Stomach (tissue), 9 donors: Measurements from ENCODE around the gene PCP4L1. TPM values are rescaled to one million over a fixed set of nuclear protein-coding genes. Genes with fewer than 3 reads are reported as not detected.
"Not testable (repeated sequence)": the region's sequence is repeated elsewhere in the genome, so short reads cannot be mapped to it uniquely, and the experiment has no call there.

Experiments
- DNase-seq, 2 donors: peaks; one replicate each; pipeline versions ENCODE4 v3.0.0 to v3.0.0-alpha.2; 2013 to 2019
- H3K27ac ChIP-seq, 5 donors: fragments of 200-600 bp in 4 of 5; sonication (generic) in 4 of 5; one replicate each; pipeline ENCODE4 v1.5.1; 2013 to 2019; ENCODE audit warnings: mild to moderate bottlenecking in 1 of 5, moderate library complexity in 1 of 5
- H3K27me3 ChIP-seq, 3 donors: fragments of 200-600 bp; sonication (generic); one replicate each; pipeline ENCODE4 v1.5.1; 2017 to 2019; ENCODE audit warnings: mixed run types in 1 of 3
- H3K36me3 ChIP-seq, 4 donors: fragments of 200-600 bp; sonication (generic); 1 replicate in 3 of 4; 2 replicates in 1 of 4; pipeline ENCODE4 v1.5.1; 2016 to 2019
- H3K4me1 ChIP-seq, 4 donors: fragments of 200-600 bp; sonication (generic); one replicate each; pipeline ENCODE4 v1.5.1; 2016 to 2019
- H3K4me3 ChIP-seq, 4 donors: fragments of 200-600 bp; sonication (generic) in 3 of 4; one replicate each; pipeline ENCODE4 v1.5.1; 2016 to 2019; ENCODE audit warnings: mild to moderate bottlenecking in 1 of 4
- H3K9me3 ChIP-seq, 4 donors: fragments of 200-600 bp; sonication (generic); one replicate each; pipeline ENCODE4 v1.5.1; 2016 to 2019
- CTCF ChIP-seq, 7 experiments: fragments of 450-650 bp in 4 of 7; fragments of 200-600 bp in 3 of 7; sonication (generic) in 3 of 7; IDR thresholded peaks; one replicate each; pipeline ENCODE4 v1.5.1; 2016 to 2019; ENCODE audit warnings: antibody characterized with exemption in 7 of 7, control low read depth in 2 of 7, mild to moderate bottlenecking in 1 of 7
- EP300 ChIP-seq: sonication (generic); formaldehyde crosslinking; IDR thresholded peaks from one replicate; pipeline ENCODE4 v1.6.1; 2017; ENCODE audit warnings: antibody characterized with exemption
- POLR2A ChIP-seq, 4 donors: fragments of 450-650 bp; IDR thresholded peaks; one replicate each; pipeline ENCODE4 v1.6.1; 2016; ENCODE audit warnings: antibody characterized with exemption in 4 of 4, control low read depth in 2 of 4, mild to moderate bottlenecking in 1 of 4, moderate library complexity in 1 of 4
- POLR2AphosphoS5 ChIP-seq, 3 donors: sonication (generic); formaldehyde crosslinking; IDR thresholded peaks; one replicate each; pipeline ENCODE4 v1.6.1; 2016; ENCODE audit warnings: antibody characterized with exemption in 3 of 3
- WGBS, 5 donors: extraction: QIAGEN DNeasy Blood & Tissue Kit in 3 of 5; methylation state at CpG; one replicate each; pipeline versions ENCODE4 v1.1.5 to v1.1.7; 2013 to 2018; 5-methylcytosine and 5-hydroxymethylcytosine counted together
- intact Hi-C: fragments of 100-400 bp; cut with DNase I; formaldehyde crosslinking; loops from one replicate; pipeline ENCODE4 v1.15.1; 2023; ENCODE audit warnings: low total_unique reads
- polyA plus RNA-seq, 3 donors: library from polyadenylated mRNA; stranded (reverse); fragments of 200-250 nt; gene quantifications; one replicate each; pipeline ENCODE4 v1.2.3, GENCODE V29; 2013
- total RNA-seq, 5 donors: library from RNA; depleted of rRNA; stranded (reverse); fragments of >200 nt; gene quantifications; one replicate each; pipeline versions ENCODE4 v1.1.0 to v1.2.3, GENCODE V29; 2014 to 2016
- donor health status: healthy with polysubstance abuse.
- donor health status: Bipolar disorder and iron deficiency.
- donor health status: healthy.

PCP4L1 gene
- total and polyA plus RNA-seq, 8 donors: 12.6 to 19.4 (median 17.6) TPM; not detected in 5

GRCh38 chr1:161251579-161251978 is 7.0 kb upstream of the PCP4L1 start:
- 87 to 96% (median 96%) methylated on average over 8 of the region's 8 CpGs for WGBS, 5 donors
- no peak for DNase-seq
- H3K4me1 ChIP-seq: no peaks in the 10 kb centered on the region
- no peak for TF ChIP-seq CTCF (IDR thresholded peaks at IDR 0.05)
- TF ChIP-seq POLR2AphosphoS5 (IDR thresholded peaks at IDR 0.05): no peak
- TF ChIP-seq POLR2A (IDR thresholded peaks at IDR 0.05): no peak
- no peak for TF ChIP-seq EP300
- intact Hi-C loops: no loop called here
- H3K36me3 ChIP-seq: no peaks in the 10 kb centered on the region
- peaks cover 0 to 9% (median 0%) of the 10 kb centered on the region in 3 donors for H3K27me3 ChIP-seq
- H3K9me3 ChIP-seq: peaks cover 0 to 1% (median under 1%) of the 10 kb centered on the region in 4 donors
- H3K4me3 ChIP-seq: no peak overlapping the region
- H3K27ac ChIP-seq: no peak overlapping the region

GRCh38 chr1:161255302-161255701 is 3.2 kb upstream of the PCP4L1 start:
- 76 to 87% (median 81%) methylated on average over 5 of the region's 5 CpGs for WGBS, 5 donors
- H3K4me3 ChIP-seq, intact Hi-C loops, DNase-seq, H3K27ac ChIP-seq, H3K36me3 ChIP-seq: not testable (repeated sequence)
- Histone ChIP-seq H3K9me3 (peaks cover 0 to 13% (median 11%) of the 10 kb centered on the region in 4 donors), H3K4me1 (peaks cover 8 to 14% (median 11%) of the 10 kb centered on the region in 4 donors), H3K27me3 (peaks cover 0 to 44% (median 25%) of the 10 kb centered on the region in 3 donors)

- WGBS, 5 donors: 63 to 85% (median 80%) methylated on average over 4 of the region's 4 CpGs
- H3K27ac ChIP-seq, H3K4me3 ChIP-seq, H3K36me3 ChIP-seq, DNase-seq, intact Hi-C loops: not testable (repeated sequence)
- H3K9me3 ChIP-seq: peaks cover 0 to 13% (median 11%) of the 10 kb centered on the region in 4 donors
- H3K4me1 ChIP-seq: peaks cover 8 to 17% (median 12%) of the 10 kb centered on the region in 4 donors
- peaks cover 0 to 51% (median 29%) of the 10 kb centered on the region in 3 donors for H3K27me3 ChIP-seq
These were observed 2.5 kb upstream of the PCP4L1 start for GRCh38 chr1:161255955-161256520.

- H3K4me3 ChIP-seq, H3K27ac ChIP-seq, H3K36me3 ChIP-seq, intact Hi-C loops: not testable (repeated sequence)
- Histone ChIP-seq H3K9me3 (peaks cover 0 to 13% (median 11%) of the 10 kb centered on the region in 4 donors), H3K27me3 (peaks cover 0 to 58% (median 29%) of the 10 kb centered on the region in 3 donors), H3K4me1 (peaks cover 8 to 21% (median 12%) of the 10 kb centered on the region in 4 donors)
- peak in 1 of 2 donors; percentile 12 for DNase-seq
- 90 to 96% (median 95%) methylated on average over 5 of the region's 5 CpGs for WGBS, 5 donors
These were observed 1.4 kb upstream of the PCP4L1 start for GRCh38 chr1:161257109-161257508.

- Histone ChIP-seq H3K27me3 (peaks cover 0 to 63% (median 29%) of the 10 kb centered on the region in 3 donors), H3K27ac (no peak overlapping the region), H3K4me3 (peak overlapping the region in 3 of 4 donors; percentile 52 to 58 (median 54)), H3K4me1 (peaks cover 8 to 21% (median 12%) of the 10 kb centered on the region in 4 donors), H3K9me3 (peaks cover 0 to 13% (median 11%) of the 10 kb centered on the region in 4 donors), H3K36me3 (no peaks in the 10 kb centered on the region)
- WGBS, 5 donors: 32 to 55% (median 49%) methylated on average over 6 of the region's 6 CpGs
- TF ChIP-seq EP300: no peak
- no peak for TF ChIP-seq CTCF (IDR thresholded peaks at IDR 0.05)
- TF ChIP-seq POLR2AphosphoS5 (IDR thresholded peaks at IDR 0.05): no peak
- no peak for TF ChIP-seq POLR2A (IDR thresholded peaks at IDR 0.05)
- intact Hi-C loops: no loop called here
- DNase-seq: peak in 1 of 2 donors; percentile 5
These were observed 779 bp downstream of the PCP4L1 start for GRCh38 chr1:161259345-161259702.

GRCh38 chr1:161259765-161260164 is 1.2 kb downstream of the PCP4L1 start:
- intact Hi-C loops: no loop called here

More at GRCh38 chr1:161259765-161260164, 1.2 kb downstream of the PCP4L1 start:
- no peak for TF ChIP-seq POLR2AphosphoS5 (IDR thresholded peaks at IDR 0.05)
- TF ChIP-seq POLR2A (IDR thresholded peaks at IDR 0.05): no peak
- no peak for TF ChIP-seq CTCF (IDR thresholded peaks at IDR 0.05)
- no peak for TF ChIP-seq EP300
- peaks cover 8 to 21% (median 12%) of the 10 kb centered on the region in 4 donors for H3K4me1 ChIP-seq
- 50 to 78% (median 69%) methylated on average over 1 of the region's 1 CpG for whole genome bisulfite sequencing, 5 donors
- no peak for DNase-seq
- peaks cover 0 to 13% (median 11%) of the 10 kb centered on the region in 4 donors for H3K9me3 ChIP-seq
- H3K4me3 ChIP-seq: no peak overlapping the region
- no peak overlapping the region for H3K27ac ChIP-seq
- H3K36me3 ChIP-seq: no peaks in the 10 kb centered on the region
- peaks cover 0 to 65% (median 29%) of the 10 kb centered on the region in 3 donors for H3K27me3 ChIP-seq
